Caco-2 (cell line): Measurements from ENCODE around the gene TPH2. TPM values are rescaled to one million over a fixed set of nuclear protein-coding genes. Genes with fewer than 3 reads are reported as not detected.

Experiments used
- BruUV-seq: library from RNA; stranded (reverse); fragments of 400-500 nt; replicated peaks from 2 replicates; lab custom pipeline; 2021; lab: Mats Ljungman, UMichigan
- CTCF ChIA-PET: fragments of 300-600 bp; sonication (Branson Sonifier 250); formaldehyde crosslinking; loops from one replicate; lab custom pipeline; 2022; ENCODE audit warnings: antibody characterized with exemption; lab: Charles Lee
- POLR2A ChIA-PET: fragments of 300-600 bp; sonication (Branson Sonifier 250); formaldehyde crosslinking; loops from one replicate; lab custom pipeline; 2022; ENCODE audit warnings: antibody characterized with exemption; lab: Charles Lee
- DNase-seq, 2 experiments: peaks; one replicate each; pipeline versions ENCODE4 v3.0.0 to v3.0.0-alpha.2; 2020 to 2022
- H3K27me3 ChIP-seq: replicated peaks from 2 replicates; pipeline ENCODE4 v1.6.0; 2011; ENCODE audit warnings: low read length; ENCODE audit not compliant: control insufficient read depth, insufficient read depth
- H3K36me3 ChIP-seq: 2 replicates; pipeline ENCODE4 v1.5.1; 2011; ENCODE audit warnings: low read length; ENCODE audit not compliant: control insufficient read depth, insufficient read depth
- H3K4me1 ChIP-seq: fragments of 250-450 bp; sonication (Bioruptor Pico); 2 replicates; pipeline ENCODE4 v1.5.1; 2020; ENCODE audit warnings: mild to moderate bottlenecking
- H3K4me3 ChIP-seq: 2 replicates; pipeline ENCODE4 v1.5.1; 2011; ENCODE audit warnings: low read depth, mild to moderate bottlenecking, control low read depth, low read length
- H3K9me3 ChIP-seq: fragments of 250-450 bp; sonication (Bioruptor Pico); 2 replicates; pipeline ENCODE4 v1.5.1; 2020; ENCODE audit warnings: mild to moderate bottlenecking, moderate library complexity
- H3K27ac Mint-ChIP-seq: one replicate; pipeline ENCODE4 v1.8.0; 2022; ENCODE audit warnings: mixed read lengths; ENCODE audit not compliant: unreplicated experiment
- H3K27me3 Mint-ChIP-seq: one replicate; pipeline ENCODE4 v1.8.0; 2022; ENCODE audit warnings: mixed read lengths; ENCODE audit not compliant: insufficient read depth, unreplicated experiment
- H3K36me3 Mint-ChIP-seq: one replicate; pipeline ENCODE4 v1.8.0; 2022; ENCODE audit warnings: mild to moderate bottlenecking, mixed read lengths; ENCODE audit not compliant: insufficient read depth, unreplicated experiment
- H3K4me1 Mint-ChIP-seq: one replicate; pipeline ENCODE4 v1.8.0; 2022; ENCODE audit warnings: low read depth, mixed read lengths; ENCODE audit not compliant: unreplicated experiment
- H3K4me3 Mint-ChIP-seq: one replicate; pipeline ENCODE4 v1.8.0; 2022; ENCODE audit warnings: mild to moderate bottlenecking, moderate library complexity, mixed read lengths; ENCODE audit not compliant: unreplicated experiment
- H3K9me3 Mint-ChIP-seq: one replicate; pipeline ENCODE4 v1.8.0; 2022; ENCODE audit warnings: mixed read lengths; ENCODE audit not compliant: unreplicated experiment
- CTCF ChIP-seq, 2 experiments: fragments of 200-600 bp in 1 of 2; IDR thresholded peaks; 1 replicate in 1 of 2; 2 replicates in 1 of 2; pipeline versions ENCODE4 v1.5.1 to v1.8.0; 2011 to 2022; ENCODE audit warnings: antibody characterized with exemption in 1 of 2, control low read depth in 1 of 2, inconsistent platforms in 1 of 2, low read depth in 1 of 2, low read length in 1 of 2, mild to moderate bottlenecking in 1 of 2, moderate library complexity in 1 of 2; ENCODE audit not compliant: insufficient read depth in 1 of 2, severe bottlenecking in 1 of 2, unreplicated experiment in 1 of 2
- intact Hi-C: fragments of 100-400 bp; cut with micrococcal nuclease; formaldehyde crosslinking; loops from one replicate; pipeline ENCODE4 v1.10.0; 2022; ENCODE audit not compliant: unreplicated experiment
- total RNA-seq: library from RNA; stranded (reverse); gene quantifications from 2 replicates; pipeline ENCODE4 v1.2.3, GENCODE V29; 2022

TPH2 gene
- total RNA-seq, 1 experiment from 2014 or later = not detected

GRCh38 chr12:71972441-71973074 is 33.9 kb downstream of the TPH2 start:
- Mint-ChIP-seq H3K4me3 (no peak overlapping the region), H3K36me3 (no peaks in the 10 kb centered on the region), H3K27ac (no peak overlapping the region), H3K27me3 (peaks cover 3% of the 10 kb centered on the region), H3K4me1 (no peaks in the 10 kb centered on the region), H3K9me3 (no peaks in the 10 kb centered on the region)
- POLR2A ChIA-PET = no interaction called here
- H3K36me3 ChIP-seq = no peaks in the 10 kb centered on the region
- BruUV-seq = no TSS peak
- intact Hi-C loops = no loop called here
- no peaks in the 10 kb centered on the region for H3K4me1 ChIP-seq
- CTCF ChIA-PET = no interaction called here
- no peak for DNase-seq
- H3K4me3 ChIP-seq = no peak overlapping the region
- no peaks in the 10 kb centered on the region for H3K9me3 ChIP-seq
- no peak for TF ChIP-seq CTCF (IDR thresholded peaks at IDR 0.05; ENCODE audit: insufficient read depth in 1 of 2, low read depth in 1 of 2, low read length in 1 of 2, severe bottlenecking in 1 of 2, unreplicated experiment in 1 of 2)
- no peaks in the 10 kb centered on the region for H3K27me3 ChIP-seq

- H3K9me3 ChIP-seq = no peaks in the 10 kb centered on the region
- ChIA-PET POLR2A (no interaction called here), CTCF (no interaction called here)
- no peaks in the 10 kb centered on the region for H3K9me3 Mint-ChIP-seq
- no peaks in the 10 kb centered on the region for H3K4me1 Mint-ChIP-seq
- DNase-seq = no peak
- no TSS peak for BruUV-seq
- no peaks in the 10 kb centered on the region for H3K36me3 ChIP-seq
- H3K36me3 Mint-ChIP-seq = no peaks in the 10 kb centered on the region
- no peaks in the 10 kb centered on the region for H3K27me3 ChIP-seq
- no peaks in the 10 kb centered on the region for H3K4me1 ChIP-seq
- intact Hi-C loops = no loop called here
- H3K27ac Mint-ChIP-seq = no peak overlapping the region
- peaks cover 3% of the 10 kb centered on the region for H3K27me3 Mint-ChIP-seq
- H3K4me3 ChIP-seq = no peak overlapping the region
- no peak overlapping the region for H3K4me3 Mint-ChIP-seq
- TF ChIP-seq CTCF (IDR thresholded peaks at IDR 0.05; ENCODE audit: insufficient read depth in 1 of 2, low read depth in 1 of 2, low read length in 1 of 2, severe bottlenecking in 1 of 2, unreplicated experiment in 1 of 2) = no peak
Measured at GRCh38 chr12:71973687-71974086, 35.0 kb downstream of the TPH2 start.

GRCh38 chr12:71980538-71980937 is 41.9 kb downstream of the TPH2 start:
- Mint-ChIP-seq H3K27ac (no peak overlapping the region), H3K27me3 (peaks cover 7% of the 10 kb centered on the region), H3K36me3 (no peaks in the 10 kb centered on the region), H3K9me3 (no peaks in the 10 kb centered on the region), H3K4me1 (no peaks in the 10 kb centered on the region), H3K4me3 (no peak overlapping the region)
- no peaks in the 10 kb centered on the region for H3K4me1 ChIP-seq
- no peaks in the 10 kb centered on the region for H3K9me3 ChIP-seq
- no peak for DNase-seq
- H3K36me3 ChIP-seq = no peaks in the 10 kb centered on the region
- no peak overlapping the region for H3K4me3 ChIP-seq
- intact Hi-C loops = no loop called here
- H3K27me3 ChIP-seq = no peaks in the 10 kb centered on the region
- TF ChIP-seq CTCF (IDR thresholded peaks at IDR 0.05; ENCODE audit: insufficient read depth in 1 of 2, low read depth in 1 of 2, low read length in 1 of 2, severe bottlenecking in 1 of 2, unreplicated experiment in 1 of 2) = no peak
- ChIA-PET CTCF (no interaction called here), POLR2A (no interaction called here)
- no TSS peak for BruUV-seq
